Esophagus muscularis mucosa (tissue), 3 donors: Measurements from ENCODE around the gene CCDC188.

Source experiments
- POLR2A ChIP-seq: fragments of 450-650 bp; IDR thresholded peaks from one replicate; pipeline ENCODE4 v1.6.1; 2017; ENCODE audit warnings: antibody characterized with exemption, moderate library complexity, mild to moderate bottlenecking, low read depth
- TF ChIP-seq, protein P1 (sequence below), 3 experiments: fragments of 200-600 bp in 2 of 3; fragments of 450-650 bp in 1 of 3; sonication (generic) in 2 of 3; IDR thresholded peaks; one replicate each; pipeline ENCODE4 v1.5.1; 2017 to 2019; ENCODE audit warnings: antibody characterized with exemption in 3 of 3, mild to moderate bottlenecking in 2 of 3, moderate library complexity in 1 of 3

DNA sequence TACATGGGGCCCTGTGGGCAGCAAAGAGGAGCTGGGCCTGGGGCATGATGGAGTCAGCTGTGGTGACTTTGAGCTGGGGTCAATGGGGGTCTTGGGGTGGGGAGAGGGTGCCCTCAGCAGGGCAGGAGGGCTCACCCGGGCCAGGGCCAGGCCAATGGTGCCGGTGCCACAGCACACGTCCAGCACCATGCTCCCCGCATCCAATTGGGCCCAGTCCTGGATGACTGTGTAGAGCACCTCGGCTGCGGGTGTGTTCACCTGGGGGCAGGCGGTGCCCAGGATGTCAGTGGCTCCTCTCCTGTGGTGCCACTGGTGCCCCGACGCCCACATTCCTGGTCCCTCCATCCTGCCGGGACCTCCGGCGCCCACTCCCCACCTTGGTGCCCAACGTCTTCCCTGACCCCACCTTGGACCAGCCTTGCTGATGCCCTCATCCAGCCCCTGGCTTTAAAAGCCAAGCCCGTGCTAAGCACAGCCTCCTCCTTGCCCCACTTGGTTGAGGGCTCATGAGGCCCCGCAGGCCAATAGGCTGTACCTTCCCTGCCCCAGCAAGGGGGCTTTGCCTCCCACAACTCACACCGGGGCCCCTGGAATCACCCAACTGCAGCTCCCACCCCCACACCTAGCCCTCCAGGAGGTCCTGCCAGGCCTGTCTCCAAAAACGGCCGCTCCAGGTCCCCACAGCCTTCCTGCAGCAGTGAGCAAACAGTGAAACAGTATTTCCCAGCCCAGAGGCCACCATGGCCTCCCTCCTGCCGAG lies 37.1 kb downstream of the CCDC188 start:
- TF ChIP-seq, protein P1, sequence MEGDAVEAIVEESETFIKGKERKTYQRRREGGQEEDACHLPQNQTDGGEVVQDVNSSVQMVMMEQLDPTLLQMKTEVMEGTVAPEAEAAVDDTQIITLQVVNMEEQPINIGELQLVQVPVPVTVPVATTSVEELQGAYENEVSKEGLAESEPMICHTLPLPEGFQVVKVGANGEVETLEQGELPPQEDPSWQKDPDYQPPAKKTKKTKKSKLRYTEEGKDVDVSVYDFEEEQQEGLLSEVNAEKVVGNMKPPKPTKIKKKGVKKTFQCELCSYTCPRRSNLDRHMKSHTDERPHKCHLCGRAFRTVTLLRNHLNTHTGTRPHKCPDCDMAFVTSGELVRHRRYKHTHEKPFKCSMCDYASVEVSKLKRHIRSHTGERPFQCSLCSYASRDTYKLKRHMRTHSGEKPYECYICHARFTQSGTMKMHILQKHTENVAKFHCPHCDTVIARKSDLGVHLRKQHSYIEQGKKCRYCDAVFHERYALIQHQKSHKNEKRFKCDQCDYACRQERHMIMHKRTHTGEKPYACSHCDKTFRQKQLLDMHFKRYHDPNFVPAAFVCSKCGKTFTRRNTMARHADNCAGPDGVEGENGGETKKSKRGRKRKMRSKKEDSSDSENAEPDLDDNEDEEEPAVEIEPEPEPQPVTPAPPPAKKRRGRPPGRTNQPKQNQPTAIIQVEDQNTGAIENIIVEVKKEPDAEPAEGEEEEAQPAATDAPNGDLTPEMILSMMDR (IDR thresholded peaks at IDR 0.05): no peak
- TF ChIP-seq POLR2A: no peak
